Right renal pelvis (tissue), 4 donors: ENCODE data around the gene PKD1L1. TPM values are rescaled to one million over a fixed set of nuclear protein-coding genes. Genes with fewer than 3 reads are reported as not detected.
"Not testable (repeated sequence)": the region's sequence is repeated elsewhere in the genome, so short reads cannot be mapped to it uniquely, and the experiment has no call there.

Experiments used
- DNase-seq, 4 donors: peaks; one replicate each; pipeline ENCODE4 v3.0.0-alpha.2; 2013; ENCODE audit warnings: low read depth in 4 of 4, low spot score in 3 of 4, missing footprints in 1 of 4
- polyA plus RNA-seq, 4 donors: library from polyadenylated mRNA; unstranded; fragments of 120-200 nt; gene quantifications; one replicate each; pipeline ENCODE4 v1.2.1, GENCODE V29; 2013; ENCODE audit not compliant: insufficient read length in 4 of 4

The PKD1L1 gene
- polyA plus RNA-seq, 4 donors, result 0.06 to 0.73 (median 0.15) TPM

- DNase-seq, result no peak
Measured at GRCh38 chr7:47938574-47939165, 9.6 kb downstream of the PKD1L1 start.

DNA sequence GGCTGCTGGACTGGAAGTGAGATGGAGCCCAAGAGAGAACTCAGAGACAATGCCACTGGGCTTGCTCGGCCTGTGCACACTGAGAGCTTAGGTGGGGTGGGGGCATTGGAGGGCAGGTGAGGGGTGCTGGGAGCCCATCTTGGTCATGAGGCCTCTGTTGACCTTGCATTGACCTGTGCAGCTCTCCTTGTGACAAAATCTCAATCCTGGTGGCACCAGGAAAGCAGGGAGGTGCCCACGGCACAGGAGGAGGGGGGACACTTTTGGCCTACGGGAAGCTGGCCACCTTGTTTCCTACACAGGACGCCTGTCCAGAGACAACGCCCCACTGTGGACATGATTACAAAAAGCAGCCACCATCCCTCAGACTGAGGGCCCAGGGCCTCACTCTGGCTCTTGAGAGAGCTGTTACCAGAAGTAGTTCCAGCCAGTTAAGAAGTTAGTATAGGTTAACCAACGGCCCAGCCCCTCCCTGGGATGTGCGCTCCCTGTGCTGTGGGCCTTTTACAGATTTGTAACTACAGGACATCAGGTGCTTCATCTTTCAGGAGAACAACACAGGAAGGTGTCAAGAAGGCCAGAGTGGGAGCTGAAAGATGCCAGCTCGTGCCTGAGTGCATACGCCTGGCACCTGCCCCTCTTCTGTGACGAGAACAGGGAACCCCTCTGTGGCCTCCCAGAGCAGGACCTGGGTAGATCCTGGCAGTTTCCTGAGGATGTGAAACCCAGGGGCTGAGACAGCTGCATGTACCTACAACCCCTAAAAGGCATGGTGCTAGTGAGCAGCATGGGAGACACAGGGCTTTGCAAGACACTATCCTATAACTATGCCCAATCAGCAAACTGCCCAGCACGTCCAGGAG lies 10.3 kb downstream of the PKD1L1 start:
- no peak for DNase-seq

- no peak for DNase-seq
Measured at GRCh38 chr7:47937065-47937687, 11.1 kb downstream of the PKD1L1 start.

- no peak for DNase-seq
Measured at GRCh38 chr7:47936323-47936722, 11.9 kb downstream of the PKD1L1 start.

DNA sequence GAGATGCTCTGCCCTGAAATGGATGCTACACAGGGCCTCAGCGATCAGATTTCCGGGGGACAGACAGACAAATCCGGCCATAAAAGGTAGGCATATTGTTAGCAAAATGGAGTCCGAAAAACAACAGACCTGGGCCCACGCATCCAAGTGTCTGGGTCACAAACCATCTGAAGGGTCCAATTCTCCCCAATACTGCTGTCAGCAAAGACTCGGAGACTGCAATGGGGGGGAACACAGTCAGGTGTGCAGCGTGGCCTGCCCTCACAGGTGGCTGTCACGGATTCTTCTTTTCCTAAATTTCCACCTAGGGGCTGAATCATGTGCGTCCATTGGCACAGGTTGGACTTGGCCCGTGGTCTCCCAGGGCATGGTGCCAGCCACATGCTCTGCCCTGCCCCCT lies 12.9 kb downstream of the PKD1L1 start:
- DNase-seq, result no peak

- no peak for DNase-seq
Measured at GRCh38 chr7:47934831-47935230, 13.4 kb downstream of the PKD1L1 start.

DNA sequence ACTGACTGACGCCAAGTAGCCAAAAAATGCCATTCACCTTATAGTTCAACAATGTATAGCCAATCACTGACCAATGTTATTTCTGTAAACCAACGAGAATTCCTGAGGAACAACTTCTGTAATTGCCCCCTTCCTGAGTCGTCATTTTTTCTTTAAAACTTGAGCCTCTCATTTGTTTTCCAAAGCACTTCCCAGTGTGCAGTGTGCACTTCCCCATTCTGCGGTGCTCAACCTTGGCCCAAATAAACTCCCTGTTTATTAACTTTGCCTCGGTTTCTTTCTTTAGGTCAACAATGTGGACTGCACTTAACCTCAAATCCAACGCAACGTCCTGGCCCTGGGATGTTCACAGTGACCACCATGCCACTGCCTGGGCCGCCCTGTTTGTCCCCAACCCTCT lies 15.1 kb downstream of the PKD1L1 start:
- no peak for DNase-seq

DNA sequence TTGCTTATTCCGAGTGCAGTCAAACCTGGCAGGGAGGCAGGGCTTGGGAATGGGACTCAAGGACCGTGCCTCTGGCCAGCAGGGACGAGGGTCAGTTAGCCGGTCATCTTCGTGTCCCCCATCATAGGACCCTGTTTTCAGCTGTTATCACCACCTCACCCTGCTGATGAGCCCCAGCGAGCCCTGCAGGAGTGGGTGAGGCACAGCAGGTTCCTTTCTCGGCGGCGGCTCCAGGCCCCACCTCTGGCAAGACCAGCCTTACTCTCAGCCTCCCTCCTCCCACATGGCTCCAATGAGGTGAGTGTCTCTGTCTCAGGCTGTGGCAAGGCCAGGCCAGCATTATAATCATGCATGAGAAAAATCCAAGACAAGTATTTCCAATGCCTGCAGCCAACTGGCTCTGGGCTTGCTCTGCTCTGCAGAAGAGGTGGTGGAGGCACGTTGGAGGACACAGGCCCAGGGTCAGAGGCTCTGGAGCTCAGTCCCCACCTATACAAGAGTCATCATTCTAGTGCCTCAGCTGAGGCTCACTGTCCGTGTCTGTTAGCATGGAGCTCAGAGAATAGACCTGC lies 15.7 kb downstream of the PKD1L1 start:
- no peak for DNase-seq

- DNase-seq, result no peak
Measured at GRCh38 chr7:47932016-47932415, 16.2 kb downstream of the PKD1L1 start.

- no peak for DNase-seq
Measured at GRCh38 chr7:47931005-47932004, 17.0 kb downstream of the PKD1L1 start.

DNA sequence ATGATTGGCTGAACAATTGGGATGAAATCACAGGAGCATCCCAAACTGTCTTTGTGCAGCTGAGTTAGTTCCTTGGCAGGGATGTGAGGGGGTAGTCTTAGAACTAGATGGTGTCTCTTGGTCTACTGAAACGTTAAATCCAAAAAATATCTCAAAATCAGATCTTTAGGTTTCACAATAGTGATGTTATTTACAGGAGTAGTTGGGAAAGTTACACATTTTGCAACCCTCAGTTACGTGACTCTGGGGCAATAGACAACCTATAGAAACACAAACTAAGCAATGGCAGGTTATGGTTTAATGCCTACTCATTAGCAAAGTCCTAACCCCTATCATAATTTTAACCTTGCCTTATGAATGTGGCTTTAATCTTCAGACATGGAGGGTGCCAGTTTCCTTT lies 24.0 kb downstream of the PKD1L1 start:
- DNase-seq, result no peak

DNA sequence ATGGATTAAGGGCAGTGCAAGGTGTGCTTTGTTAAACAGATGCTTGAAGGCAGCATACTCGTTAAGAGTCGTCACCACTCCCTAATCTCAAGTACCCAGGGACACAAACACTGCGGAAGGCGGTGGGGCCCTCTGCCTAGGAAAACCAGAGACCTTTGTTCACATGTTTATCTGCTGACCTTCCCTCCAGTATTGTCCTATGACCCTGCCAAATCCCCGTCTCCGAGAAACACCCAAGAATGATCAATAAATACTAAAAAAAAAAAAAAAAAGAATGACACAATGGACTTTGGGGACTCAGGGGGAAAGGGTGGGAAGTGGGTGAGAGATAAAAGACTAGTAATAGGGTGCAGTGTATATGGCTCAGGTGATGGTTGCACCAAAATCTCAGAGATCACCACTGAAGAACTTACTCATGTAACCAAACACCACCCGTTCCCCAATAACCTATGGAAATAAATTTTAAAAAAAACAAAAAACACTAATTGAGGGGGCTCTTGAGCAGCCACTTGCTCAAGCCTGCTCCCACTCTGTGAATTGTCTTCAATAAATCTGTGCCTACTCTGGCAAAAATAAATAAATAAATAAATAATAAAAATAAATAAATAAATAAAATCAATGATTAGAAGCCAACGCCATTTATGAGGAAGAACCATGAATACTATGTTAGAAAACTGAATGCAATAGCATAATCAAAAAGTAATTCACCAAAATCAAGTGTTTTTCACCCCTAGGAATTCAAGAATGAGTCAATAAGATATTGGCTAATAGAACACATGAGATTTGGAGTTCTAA lies 25.0 kb downstream of the PKD1L1 start:
- not testable (repeated sequence) for DNase-seq

DNA sequence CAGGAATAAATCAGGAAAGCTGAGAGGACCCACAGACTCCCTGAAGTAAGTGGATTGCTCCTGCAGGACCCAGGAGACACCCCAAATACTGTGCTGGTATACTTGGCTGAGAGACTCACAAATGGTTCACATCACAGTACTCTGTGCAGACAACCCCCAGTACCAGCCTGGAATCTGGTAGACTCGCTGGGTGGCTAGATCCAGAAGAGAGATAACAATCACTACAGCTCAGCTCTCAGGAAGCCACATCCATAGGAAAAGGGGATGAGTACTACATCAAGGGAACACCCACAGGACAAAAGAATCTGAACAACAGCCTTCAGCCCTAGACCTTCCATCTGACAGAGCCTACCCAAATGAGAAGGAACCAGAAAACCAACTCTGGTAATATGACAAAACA lies 31.8 kb downstream of the PKD1L1 start:
- DNase-seq, result not testable (repeated sequence)

- DNase-seq, result no peak
Measured at GRCh38 chr7:47915616-47915976, 32.7 kb downstream of the PKD1L1 start.

DNA sequence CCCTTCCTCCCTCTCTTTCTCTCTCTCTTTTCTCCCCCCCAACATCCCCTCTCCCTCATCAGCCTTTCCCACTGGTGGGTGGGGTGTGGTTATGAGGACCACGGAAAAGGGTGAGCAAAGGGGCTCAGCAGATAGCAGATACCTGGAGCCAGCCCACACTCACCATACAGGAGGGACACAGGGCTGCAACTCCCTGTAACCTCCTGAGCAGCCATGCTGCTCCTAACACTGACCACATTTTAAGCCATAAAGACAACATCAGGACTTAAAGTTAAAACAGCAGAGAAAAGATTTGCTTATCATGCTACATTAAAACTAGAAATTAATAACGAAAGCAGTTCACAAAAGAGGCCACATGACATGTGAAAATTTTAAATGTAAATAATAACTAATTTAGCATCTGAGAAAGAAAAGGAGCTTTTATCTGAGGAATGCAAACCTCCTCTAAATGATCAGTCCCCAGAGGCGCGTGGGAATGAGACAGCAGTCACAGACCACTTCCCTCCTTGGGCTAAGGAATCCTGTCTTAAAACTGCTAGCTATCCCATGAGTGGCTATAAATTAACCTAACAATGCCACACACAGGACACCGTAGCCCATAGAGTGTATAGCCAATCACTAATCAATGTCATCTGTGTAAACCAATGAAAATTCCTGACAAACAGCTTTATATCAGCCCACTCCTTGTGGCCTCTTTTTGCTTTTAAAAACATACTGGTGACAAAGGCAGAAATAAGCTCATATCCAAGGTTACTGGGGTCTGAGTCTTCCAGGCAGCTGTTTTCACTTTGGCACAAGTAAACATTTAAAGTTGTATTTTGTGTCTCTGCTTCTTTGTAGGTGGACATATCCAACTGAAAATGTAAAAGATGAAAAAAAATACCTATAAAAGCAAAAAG lies 33.3 kb downstream of the PKD1L1 start:
- DNase-seq, result no peak

GRCh38 chr7:47912332-47912731 lies 35.9 kb downstream of the PKD1L1 start:
- DNase-seq, result no peak

DNA sequence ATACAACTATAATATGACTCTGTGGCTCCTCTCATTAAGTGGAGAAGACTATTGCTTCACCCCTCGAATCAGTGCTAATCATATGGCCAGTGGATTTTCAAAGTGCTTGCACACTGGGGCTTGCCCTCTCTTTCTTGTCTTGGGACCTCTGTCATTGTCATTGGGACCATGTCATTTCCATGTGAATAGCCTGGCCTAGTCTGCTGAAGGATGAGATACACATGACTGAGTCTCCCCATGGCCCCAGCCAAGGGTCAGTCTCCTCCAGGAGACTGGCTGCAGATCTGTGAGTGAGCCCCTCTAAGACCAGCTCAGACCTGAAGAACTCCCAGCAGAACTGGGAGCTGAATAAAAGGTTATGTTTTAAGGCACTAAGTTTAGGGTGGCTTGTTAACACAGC lies 39.5 kb downstream of the PKD1L1 start:
- DNase-seq, result no peak

GRCh38 chr7:47907981-47908616 lies 40.2 kb downstream of the PKD1L1 start:
- no peak for DNase-seq
